ENCODE results near the gene ALKAL2. TPM values are rescaled to one million over a fixed set of nuclear protein-coding genes. Genes with fewer than 3 reads are reported as not detected.

Gene ALKAL2
- total RNA-seq, 4 donors from 2014 or later = 1.2 to 15.5 (median 3.4) TPM

- TF ChIP-seq POLR2A (IDR thresholded peaks at IDR 0.05) (no peak), CTCF (IDR thresholded peaks at IDR 0.05) (no peak)
- intact Hi-C loops (cut with DNase I; ENCODE audit: low total_unique reads) = no loop called here
- DNase-seq (ENCODE audit: low spot score in 2 of 2) = no peak
- H3K4me3 ChIP-seq (ENCODE audit: low read depth, poor library complexity, severe bottlenecking) = no peak overlapping the region
- WGBS, 2 donors = 95 to 96% methylated on average over 6 of the region's 6 CpGs
These were observed 50.8 kb downstream of the ALKAL2 start for GRCh38 chr2:236993-237539.

DNA sequence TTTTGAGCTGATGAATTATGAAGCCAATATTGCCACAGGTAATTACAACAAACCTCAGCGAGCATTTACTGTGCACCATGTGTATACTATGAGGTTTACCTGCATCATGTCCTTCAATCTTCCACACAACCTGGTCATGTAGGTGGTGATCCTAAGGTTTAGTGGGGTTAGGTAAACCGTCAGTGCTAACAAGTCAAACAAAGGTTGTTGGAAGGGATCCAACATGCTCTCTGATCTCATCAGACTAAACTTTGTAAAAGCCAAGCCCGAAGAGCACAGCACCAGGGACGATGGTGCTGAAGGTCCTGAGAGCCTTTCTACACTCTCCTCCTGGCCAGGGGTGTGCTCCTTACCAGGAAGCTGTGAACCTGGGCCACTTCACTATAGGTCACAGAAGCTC lies 53.5 kb downstream of the ALKAL2 start:
- intact Hi-C loops (cut with DNase I; ENCODE audit: low total_unique reads) = no loop called here
- WGBS, 2 donors = 84 to 94% methylated on average over 4 of the region's 4 CpGs
- H3K4me3 ChIP-seq (ENCODE audit: low read depth, poor library complexity, severe bottlenecking) = no peak overlapping the region
- TF ChIP-seq CTCF (IDR thresholded peaks at IDR 0.05) (no peak), POLR2A (IDR thresholded peaks at IDR 0.05) (no peak)
- DNase-seq (ENCODE audit: low spot score in 2 of 2) = no peak

GRCh38 chr2:233030-233429 lies 54.9 kb downstream of the ALKAL2 start:
- intact Hi-C loops (cut with DNase I; ENCODE audit: low total_unique reads) = no loop called here
- 87 to 89% methylated on average over 7 of the region's 7 CpGs for WGBS, 2 donors
- no peak for TF ChIP-seq POLR2A (IDR thresholded peaks at IDR 0.05)
- no peak for TF ChIP-seq CTCF (IDR thresholded peaks at IDR 0.05)
- DNase-seq (ENCODE audit: low spot score in 2 of 2) = no peak
- H3K4me3 ChIP-seq (ENCODE audit: low read depth, poor library complexity, severe bottlenecking) = no peak overlapping the region

GRCh38 chr2:231521-232185 lies 56.2 kb downstream of the ALKAL2 start:
- DNase-seq (ENCODE audit: low spot score in 2 of 2) = no peak
- TF ChIP-seq CTCF (IDR thresholded peaks at IDR 0.05) = no peak
- no peak for TF ChIP-seq POLR2A (IDR thresholded peaks at IDR 0.05)
- WGBS, 2 donors = 80 to 82% methylated on average over 9 of the region's 9 CpGs
- intact Hi-C loops (cut with DNase I; ENCODE audit: low total_unique reads) = no loop called here
- no peak overlapping the region for H3K4me3 ChIP-seq (ENCODE audit: low read depth, poor library complexity, severe bottlenecking)

Other genes with a start within 250 kb of the ALKAL2 start
- 10 to 100 TPM; 25.6 to 49.9 (median 30.0) TPM for gene FAM110C, start 241.6 kb downstream of the ALKAL2 start, total RNA-seq
- gene SH3YL1, start 24.1 kb downstream of the ALKAL2 start, total RNA-seq = 100 to 1,000 TPM; 106 to 159 (median 124) TPM
- gene ACP1, start 23.1 kb downstream of the ALKAL2 start, total RNA-seq = 10 to 100 TPM; 50.9 to 71.7 (median 54.6) TPM

Measured in lower leg skin (tissue), 4 donors.